PC-3 (cell line): Measurements from ENCODE around the gene TMEM117.
"Not testable (repeated sequence)": the region's sequence is repeated elsewhere in the genome, so short reads cannot be mapped to it uniquely, and the experiment has no call there.

ENCODE experiments used
- CTCF ChIP-seq: fragments of 300-600 bp; sonication (generic); conservative IDR thresholded peaks from 2 replicates; pipeline ENCODE4 v1.5.1; 2017; ENCODE audit warnings: antibody characterized with exemption, low read depth, mild to moderate bottlenecking, low read length
- EZH2 ChIP-seq: fragments of 300-600 bp; sonication (generic); IDR thresholded peaks from one replicate; pipeline ENCODE4 v1.6.1; 2017; ENCODE audit warnings: antibody characterized with exemption, mild to moderate bottlenecking, low read length; ENCODE audit not compliant: unreplicated experiment
- EZH2phosphoT487 ChIP-seq: fragments of 300-600 bp; sonication (generic); IDR thresholded peaks from 2 replicates; pipeline ENCODE4 v1.6.1; 2018; ENCODE audit warnings: mild to moderate bottlenecking, antibody characterized with exemption, low read length, borderline replicate concordance

- TF ChIP-seq CTCF, EZH2phosphoT487, EZH2: not testable (repeated sequence)
Observed at GRCh38 chr12:43847425-43848225, 11.7 kb downstream of the TMEM117 start.
